Muscle layer of duodenum (tissue), 2 donors: ENCODE measurements around the gene RNF217.
A peak's percentile ranks its signal among the peaks of the same experiment; 100 is the strongest.

Experiments
- H3K27ac ChIP-seq: one replicate; pipeline ENCODE4 v1.7.0; 2013; ENCODE audit warnings: mild to moderate bottlenecking, low read length
- H3K27me3 ChIP-seq: one replicate; pipeline ENCODE4 v1.7.0; 2013; ENCODE audit warnings: low read depth, mild to moderate bottlenecking, control low read depth, low read length
- H3K36me3 ChIP-seq, 2 donors: one replicate each; pipeline ENCODE4 v1.7.0; 2013; ENCODE audit warnings: low read length in 2 of 2, control low read depth in 1 of 2, mild to moderate bottlenecking in 1 of 2; ENCODE audit not compliant: insufficient read depth in 2 of 2, control insufficient read depth in 1 of 2
- H3K4me1 ChIP-seq, 2 donors: one replicate each; pipeline ENCODE4 v1.7.0; 2013; ENCODE audit warnings: low read length in 2 of 2, mild to moderate bottlenecking in 2 of 2, control low read depth in 1 of 2, moderate library complexity in 1 of 2; ENCODE audit not compliant: insufficient read depth in 2 of 2, control insufficient read depth in 1 of 2
- H3K4me3 ChIP-seq, 2 donors: one replicate each; pipeline ENCODE4 v1.7.0; 2013; ENCODE audit warnings: low read length in 2 of 2, low read depth in 1 of 2, mild to moderate bottlenecking in 1 of 2
- H3K9me3 ChIP-seq, 2 donors: one replicate each; pipeline ENCODE4 v1.7.0; 2013; ENCODE audit warnings: low read length in 2 of 2, control low read depth in 1 of 2, mild to moderate bottlenecking in 1 of 2; ENCODE audit not compliant: control insufficient read depth in 1 of 2
- donor health status: healthy.

The RNF217 gene

GRCh38 chr6:125004198-125004597 lies 42.0 kb downstream of the RNF217 start:
- no peak overlapping the region for H3K27ac ChIP-seq
- peaks cover 7 to 10% of the 10 kb centered on the region in 2 donors for H3K4me1 ChIP-seq

DNA sequence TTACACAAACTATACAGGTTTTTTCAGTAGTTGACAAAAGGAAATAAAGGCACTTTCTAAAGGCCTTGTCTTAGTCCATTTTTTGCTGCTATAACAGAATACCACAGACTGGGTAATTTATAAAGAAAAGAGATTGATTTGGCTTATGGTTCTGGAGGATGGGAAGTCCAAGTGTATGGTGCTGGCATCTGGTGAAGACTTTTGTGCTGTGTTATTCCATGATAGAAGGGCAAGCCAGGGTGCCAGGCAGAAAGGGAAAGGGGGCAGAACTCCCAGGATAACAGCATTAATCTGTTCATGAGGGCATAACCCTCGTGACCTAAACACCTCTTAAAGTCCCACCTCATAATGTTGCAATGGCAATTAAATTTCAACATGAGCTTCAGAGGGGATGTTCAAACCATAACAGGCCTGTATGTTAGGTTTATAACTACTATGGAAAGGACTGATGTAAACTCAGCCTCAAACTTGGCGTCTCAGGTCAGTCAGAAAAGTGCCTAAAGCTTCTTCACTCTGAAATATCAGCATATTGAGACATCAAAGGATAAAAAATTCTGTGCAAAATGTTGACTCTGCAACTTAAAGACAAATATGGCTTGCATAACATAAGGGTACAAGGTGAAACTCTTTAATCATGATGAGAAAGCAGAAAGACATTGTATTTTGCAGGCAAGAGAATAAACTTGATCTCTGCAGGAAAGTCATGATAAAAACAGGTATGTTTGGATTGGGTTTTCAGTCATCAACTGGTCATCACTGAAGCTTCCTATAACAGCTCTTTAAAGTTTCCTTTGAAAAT lies 42.8 kb downstream of the RNF217 start:
- H3K4me1 ChIP-seq, result peaks cover 10 to 18% of the 10 kb centered on the region in 2 donors
- no peaks in the 10 kb centered on the region for H3K36me3 ChIP-seq
- H3K27ac ChIP-seq, result no peak overlapping the region
- H3K9me3 ChIP-seq, result no peaks in the 10 kb centered on the region
- no peak overlapping the region for H3K4me3 ChIP-seq
- H3K27me3 ChIP-seq, result no peaks in the 10 kb centered on the region

More at GRCh38 chr6:125004198-125004597, 42.0 kb downstream of the RNF217 start:
- H3K27me3 ChIP-seq, result no peaks in the 10 kb centered on the region
- H3K9me3 ChIP-seq, result no peaks in the 10 kb centered on the region
- H3K36me3 ChIP-seq, result no peaks in the 10 kb centered on the region
- no peak overlapping the region for H3K4me3 ChIP-seq

DNA sequence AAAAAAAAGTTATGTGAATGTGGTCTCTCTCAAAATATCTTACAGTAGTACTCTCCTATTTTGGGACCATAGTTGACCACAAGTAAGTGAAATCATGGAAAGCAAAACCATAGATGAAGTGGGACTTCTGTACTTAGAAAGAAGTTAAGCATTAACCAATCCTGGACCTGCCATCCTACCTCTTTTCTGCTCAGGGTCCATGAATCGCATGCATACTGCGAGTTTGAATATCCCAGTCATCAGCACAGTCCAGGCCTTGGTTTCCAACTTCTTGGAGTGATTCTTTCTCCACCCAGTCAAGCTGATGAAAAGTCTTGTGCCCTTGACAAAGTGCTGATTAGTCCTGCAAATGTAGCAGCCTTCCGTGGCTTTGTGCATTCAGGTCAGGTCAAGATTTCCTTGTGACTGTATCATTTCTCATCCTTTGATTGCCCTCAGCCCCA lies 46.0 kb downstream of the RNF217 start:
- Histone ChIP-seq H3K4me3 (no peak overlapping the region), H3K36me3 (no peaks in the 10 kb centered on the region), H3K9me3 (no peaks in the 10 kb centered on the region), H3K27me3 (no peaks in the 10 kb centered on the region), H3K4me1 (peaks cover 5 to 18% of the 10 kb centered on the region in 2 donors), H3K27ac (no peak overlapping the region)

DNA sequence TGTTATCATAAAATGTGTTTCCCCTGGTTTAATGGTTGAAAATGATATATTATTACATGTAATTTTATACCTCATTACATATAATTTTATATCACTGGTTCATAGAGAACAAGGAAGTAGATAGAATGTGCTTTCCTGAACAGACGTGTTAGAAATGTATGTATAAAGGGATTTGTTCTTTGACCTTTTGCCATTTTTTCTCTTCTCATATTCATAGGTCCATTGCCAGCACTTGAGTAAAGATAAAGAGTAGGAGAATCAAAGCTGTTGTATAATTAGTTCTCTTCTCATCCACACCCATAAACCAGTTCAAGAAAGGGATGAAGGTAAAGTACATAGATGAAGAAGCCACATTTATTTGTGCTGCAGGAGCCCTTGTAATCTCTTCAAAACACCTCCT lies 46.7 kb downstream of the RNF217 start:
- H3K27me3 ChIP-seq, result no peaks in the 10 kb centered on the region
- peaks cover 4 to 18% of the 10 kb centered on the region in 2 donors for H3K4me1 ChIP-seq
- H3K27ac ChIP-seq, result peak overlapping the region; percentile 13
- no peaks in the 10 kb centered on the region for H3K9me3 ChIP-seq
- no peak overlapping the region for H3K4me3 ChIP-seq
- H3K36me3 ChIP-seq, result no peaks in the 10 kb centered on the region

GRCh38 chr6:125009578-125009977 lies 47.3 kb downstream of the RNF217 start:
- peaks cover 4 to 18% of the 10 kb centered on the region in 2 donors for H3K4me1 ChIP-seq
- H3K27me3 ChIP-seq, result no peaks in the 10 kb centered on the region
- no peaks in the 10 kb centered on the region for H3K9me3 ChIP-seq
- H3K27ac ChIP-seq, result peak overlapping the region; percentile 13
- H3K36me3 ChIP-seq, result no peaks in the 10 kb centered on the region
- H3K4me3 ChIP-seq, result no peak overlapping the region

DNA sequence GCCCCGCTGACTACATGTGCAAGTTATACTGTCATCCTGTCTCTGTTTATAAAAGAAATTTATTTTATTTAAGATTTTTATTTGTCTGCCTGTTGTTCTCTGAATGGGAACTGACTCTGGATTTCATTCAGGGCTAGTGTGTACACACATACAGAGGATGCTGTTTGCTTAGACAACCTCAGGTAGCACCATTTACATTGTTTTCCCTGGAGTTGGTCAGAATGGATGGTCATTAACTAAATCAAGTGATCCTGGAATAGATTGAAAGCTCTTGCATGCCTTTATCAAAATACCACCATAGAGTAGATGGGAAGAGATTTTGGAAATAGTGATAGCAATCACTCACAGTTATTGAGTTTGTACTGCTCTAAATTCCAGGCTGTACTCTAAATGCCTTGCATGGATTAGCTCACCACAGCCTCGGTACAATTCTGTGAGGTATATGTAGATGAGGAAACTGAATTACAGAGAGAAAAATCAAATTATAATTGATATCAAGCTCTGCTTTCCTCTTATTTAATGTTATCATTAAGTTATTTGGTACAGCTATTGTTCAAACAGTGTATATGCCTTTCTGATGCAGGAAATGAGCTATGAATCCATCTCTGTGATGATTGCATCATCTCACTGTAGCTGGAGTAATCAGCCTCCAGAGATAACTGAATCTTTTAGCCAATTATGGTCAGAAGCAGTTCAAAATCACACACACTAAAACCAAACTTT lies 51.9 kb downstream of the RNF217 start:
- H3K27me3 ChIP-seq, result no peaks in the 10 kb centered on the region
- H3K36me3 ChIP-seq, result no peaks in the 10 kb centered on the region
- H3K4me3 ChIP-seq, result no peak overlapping the region
- peaks cover 3 to 14% of the 10 kb centered on the region in 2 donors for H3K4me1 ChIP-seq
- H3K9me3 ChIP-seq, result no peaks in the 10 kb centered on the region
- H3K27ac ChIP-seq, result no peak overlapping the region

DNA sequence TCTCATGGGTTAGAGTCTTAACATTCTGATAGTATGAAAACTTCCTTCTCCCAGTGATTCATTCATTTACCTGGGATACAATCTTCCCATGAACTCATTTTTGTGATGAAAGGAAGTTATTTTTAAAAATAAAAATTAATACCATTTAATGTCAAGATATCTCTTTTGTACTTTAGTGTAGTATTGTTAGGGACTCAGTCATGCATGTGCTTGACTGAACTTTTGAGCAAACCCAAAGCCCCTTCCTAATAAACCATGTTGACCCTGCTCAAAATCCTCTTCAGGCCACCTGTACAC lies 52.4 kb downstream of the RNF217 start:
- no peaks in the 10 kb centered on the region for H3K27me3 ChIP-seq
- H3K9me3 ChIP-seq, result no peaks in the 10 kb centered on the region

GRCh38 chr6:125015152-125015551 lies 52.9 kb downstream of the RNF217 start:
- Histone ChIP-seq H3K4me3 (no peak overlapping the region), H3K4me1 (peaks cover 0 to 3% of the 10 kb centered on the region in 2 donors), H3K27ac (no peak overlapping the region), H3K9me3 (no peaks in the 10 kb centered on the region), H3K27me3 (no peaks in the 10 kb centered on the region), H3K36me3 (no peaks in the 10 kb centered on the region)

More for the DNA sequence above, 52.4 kb downstream of the RNF217 start:
- Histone ChIP-seq H3K4me1 (peaks cover 0 to 9% of the 10 kb centered on the region in 2 donors), H3K27ac (no peak overlapping the region), H3K36me3 (no peaks in the 10 kb centered on the region), H3K4me3 (no peak overlapping the region)

DNA sequence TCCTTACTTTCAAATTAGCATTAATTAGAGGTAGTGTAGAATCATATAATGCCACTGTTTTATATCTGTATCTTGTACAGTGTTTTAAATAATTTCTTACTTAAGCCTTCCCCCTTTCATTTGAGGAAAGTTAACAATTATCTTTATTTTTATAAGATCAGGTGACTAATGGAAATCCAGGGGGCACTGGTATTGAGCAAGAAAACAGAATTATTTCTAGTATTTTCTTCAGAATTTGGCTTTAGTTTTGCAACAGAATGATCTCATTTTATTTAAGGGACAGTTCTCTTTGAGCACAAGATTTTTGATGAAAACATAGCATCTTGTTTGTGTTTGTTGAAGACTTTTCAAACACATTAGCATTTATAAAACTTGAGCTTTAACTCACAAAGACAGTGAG lies 55.9 kb downstream of the RNF217 start:
- Histone ChIP-seq H3K4me1 (no peaks in the 10 kb centered on the region), H3K4me3 (no peak overlapping the region)

DNA sequence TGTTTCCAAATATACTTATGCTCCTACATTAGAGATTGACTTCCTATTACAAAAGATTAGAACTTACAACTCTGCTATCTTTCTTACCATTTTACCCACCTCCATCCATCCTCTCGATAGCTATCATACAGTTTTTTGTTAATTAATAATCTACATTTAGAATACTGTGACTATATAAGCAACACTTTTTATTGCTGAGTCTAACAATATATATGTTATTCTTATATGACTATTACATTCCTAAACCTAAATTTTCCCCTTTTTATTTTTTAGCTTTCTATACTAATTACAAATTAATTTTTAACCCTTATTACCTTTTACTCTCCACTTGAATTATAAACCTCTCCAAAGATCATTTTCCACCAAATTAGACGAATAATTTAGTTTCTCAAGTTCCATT lies 57.0 kb downstream of the RNF217 start:
- no peaks in the 10 kb centered on the region for H3K36me3 ChIP-seq

More for the DNA sequence above, 55.9 kb downstream of the RNF217 start:
- H3K27ac ChIP-seq, result no peak overlapping the region
- no peaks in the 10 kb centered on the region for H3K36me3 ChIP-seq
- no peaks in the 10 kb centered on the region for H3K27me3 ChIP-seq
- no peaks in the 10 kb centered on the region for H3K9me3 ChIP-seq

GRCh38 chr6:125019918-125020317 lies 57.7 kb downstream of the RNF217 start:
- no peak overlapping the region for H3K4me3 ChIP-seq
- no peaks in the 10 kb centered on the region for H3K27me3 ChIP-seq
- no peak overlapping the region for H3K27ac ChIP-seq
- H3K9me3 ChIP-seq, result no peaks in the 10 kb centered on the region
- H3K4me1 ChIP-seq, result no peaks in the 10 kb centered on the region
- no peaks in the 10 kb centered on the region for H3K36me3 ChIP-seq

More for the DNA sequence above, 57.0 kb downstream of the RNF217 start:
- Histone ChIP-seq H3K4me3 (no peak overlapping the region), H3K4me1 (no peaks in the 10 kb centered on the region), H3K27ac (no peak overlapping the region), H3K9me3 (no peaks in the 10 kb centered on the region), H3K27me3 (no peaks in the 10 kb centered on the region)
